ENCODE data around the gene CPA2. TPM values are rescaled to one million over a fixed set of nuclear protein-coding genes. Genes with fewer than 3 reads are reported as not detected.
"Not testable (repeated sequence)": the region's sequence is repeated elsewhere in the genome, so short reads cannot be mapped to it uniquely, and the experiment has no call there.

The CPA2 gene
- total and polyA plus RNA-seq, 2 experiments from 2014 or later, result not detected

GRCh38 chr7:130228840-130229502, 37.7 kb upstream of the CPA2 start:
- Histone ChIP-seq H3K27ac (ENCODE audit: low read depth) (no peak overlapping the region), H2AFZ (peak overlapping the region; percentile 93), H4K20me1 (replicated peaks; ENCODE audit: insufficient read depth) (no peaks in the 10 kb centered on the region), H3K4me1 (ENCODE audit: insufficient read depth) (peaks cover 11% of the 10 kb centered on the region), H3K4me2 (0 out of 2 replicates have a peak overlapping the region, but pooled peaks have one; percentile 26), H3K79me2 (replicated peaks; ENCODE audit: insufficient read depth) (no peaks in the 10 kb centered on the region), H3K27me3 (ENCODE audit: insufficient read depth) (no peaks in the 10 kb centered on the region), H3K9me2 (ENCODE audit: insufficient read depth) (peaks cover 5% of the 10 kb centered on the region; the same call in 1 of the 2 replicates), H3K4me3 (no peak overlapping the region), H3F3A (replicated peaks; ENCODE audit: low read depth) (no peaks in the 10 kb centered on the region), H3K36me3 (ENCODE audit: insufficient read depth) (no peaks in the 10 kb centered on the region)
- no peak for TF ChIP-seq ZNF462 (CRISPR knock-in tag; IDR thresholded peaks at IDR 0.05)
- TF ChIP-seq EZH2phosphoT487 (IDR thresholded peaks at IDR 0.05; ENCODE audit: unreplicated experiment), result no peak
- TF ChIP-seq JUNB (IDR thresholded peaks at IDR 0.05; ENCODE audit: unreplicated experiment), result no peak
- TF ChIP-seq EZH2 (IDR thresholded peaks at IDR 0.05; ENCODE audit: low read depth, unreplicated experiment), result no peak
- TF ChIP-seq CTCF (conservative IDR thresholded peaks at IDR 0.05; ENCODE audit: low read depth in 2 of 2), result no peak
- TF ChIP-seq ETS1 (IDR thresholded peaks at IDR 0.05), result no peak
- peaks cover 5% of the 10 kb centered on the region for H3K27me3 Mint-ChIP-seq (ENCODE audit: insufficient read depth, low read depth, poor library complexity)
- peaks cover 4% of the 10 kb centered on the region for H3K9me3 Mint-ChIP-seq
- H3K36me3 Mint-ChIP-seq (ENCODE audit: low read depth), result no peaks in the 10 kb centered on the region; the same call in 2 of the 3 replicates
- H3K27ac Mint-ChIP-seq, result no peak overlapping the region
- DNase-seq (ENCODE audit: low spot score) (no peak), ATAC-seq (no peak)
- peaks cover 3% of the 10 kb centered on the region for H3K4me1 Mint-ChIP-seq
- H3K4me3 Mint-ChIP-seq, result no peak overlapping the region

- not testable (repeated sequence) for H3K4me1 Mint-ChIP-seq; H4K20me1 ChIP-seq (replicated peaks; ENCODE audit: insufficient read depth); H3K36me3 Mint-ChIP-seq (ENCODE audit: low read depth); H3K36me3 ChIP-seq (ENCODE audit: insufficient read depth); H2AFZ ChIP-seq; H3K9me2 ChIP-seq (ENCODE audit: insufficient read depth); H3K27me3 ChIP-seq (ENCODE audit: insufficient read depth); H3K4me3 ChIP-seq; ATAC-seq; DNase-seq (ENCODE audit: low spot score); H3K79me2 ChIP-seq (replicated peaks; ENCODE audit: insufficient read depth); H3F3A ChIP-seq (replicated peaks; ENCODE audit: low read depth); H3K27ac ChIP-seq (ENCODE audit: low read depth); H3K27me3 Mint-ChIP-seq (ENCODE audit: insufficient read depth, low read depth, poor library complexity); H3K27ac Mint-ChIP-seq; H3K9me3 Mint-ChIP-seq; H3K4me2 ChIP-seq; H3K4me3 Mint-ChIP-seq
- H3K4me1 ChIP-seq (ENCODE audit: insufficient read depth), result peaks cover 11% of the 10 kb centered on the region
Measured at GRCh38 chr7:130229981-130230380, 36.7 kb upstream of the CPA2 start.
